ENCODE results near the gene TMEM233. TPM values are rescaled to one million over a fixed set of nuclear protein-coding genes. Genes with fewer than 3 reads are reported as not detected.
"Not testable (repeated sequence)": the region's sequence is repeated elsewhere in the genome, so short reads cannot be mapped to it uniquely, and the experiment has no call there.

Gene TMEM233
- total RNA-seq, 1 donor from 2014 or later, result 0.34 TPM

- peak; percentile 50 for DNase-seq
Measured at GRCh38 chr12:119613319-119613936, 19.9 kb downstream of the TMEM233 start.

DNA sequence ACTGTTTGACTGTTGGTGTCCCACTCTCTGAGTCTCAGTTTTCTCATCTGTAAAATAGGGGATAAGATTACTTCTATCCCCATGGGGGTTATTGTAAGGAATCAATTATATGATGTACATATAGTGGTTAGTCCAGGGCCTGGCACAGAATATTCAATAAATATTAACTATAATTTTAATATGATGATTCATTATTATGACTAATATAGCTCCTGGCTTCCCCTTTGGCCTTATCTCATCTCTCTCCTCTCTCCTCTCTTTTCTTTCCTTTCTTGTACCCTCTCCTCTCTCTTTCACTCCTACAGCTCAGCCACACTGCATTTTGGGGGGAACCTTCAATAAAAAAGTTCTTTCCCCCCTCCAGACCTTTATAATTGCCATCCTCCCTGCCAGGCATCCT is 21.1 kb downstream of the TMEM233 start:
- DNase-seq, result no peak

- DNase-seq, result no peak
Measured at GRCh38 chr12:119615518-119616475, 22.2 kb downstream of the TMEM233 start.

GRCh38 chr12:119618328-119618896 is 24.8 kb downstream of the TMEM233 start:
- DNase-seq, result not testable (repeated sequence)

DNA sequence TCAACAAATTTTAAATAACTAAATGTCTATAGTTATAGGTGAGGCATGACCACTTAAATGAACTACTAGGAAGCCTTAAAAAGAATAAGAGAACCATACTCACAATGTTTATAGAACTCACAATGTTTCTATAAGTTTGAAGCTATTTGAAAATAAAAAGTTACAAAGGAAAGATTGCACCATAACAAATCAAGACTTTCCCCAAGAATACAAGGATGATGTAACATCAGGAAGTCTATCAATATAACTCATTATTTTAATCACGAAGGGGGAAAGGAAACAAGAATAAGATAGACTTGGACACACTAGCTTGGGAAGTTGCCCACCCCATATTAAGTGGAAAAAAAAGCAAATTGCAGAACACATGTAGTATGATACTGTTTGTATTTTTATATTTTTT is 26.9 kb downstream of the TMEM233 start:
- no peak for DNase-seq

DNA sequence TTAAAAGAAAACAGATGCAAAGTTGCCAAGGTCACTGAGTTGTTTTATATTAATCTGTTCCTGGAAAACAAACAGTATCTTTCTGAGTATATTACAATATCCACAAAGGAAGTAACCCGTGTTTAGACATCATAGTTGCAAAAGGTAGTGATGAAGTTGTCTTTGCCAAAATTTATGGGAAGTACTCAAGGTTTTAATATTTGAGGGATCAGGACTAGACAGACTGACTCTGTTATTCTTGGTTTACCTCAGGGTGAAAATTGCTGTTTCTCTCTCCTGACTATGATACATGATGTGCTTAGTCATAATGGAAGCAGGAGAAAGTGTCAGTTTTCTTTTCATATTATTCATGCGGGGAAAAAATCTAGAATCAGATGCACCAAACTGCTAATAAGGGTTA is 28.3 kb downstream of the TMEM233 start:
- no peak for DNase-seq

GRCh38 chr12:119624966-119625365 is 31.4 kb downstream of the TMEM233 start:
- peak; percentile 26 for DNase-seq

GRCh38 chr12:119627019-119627643 is 33.6 kb downstream of the TMEM233 start:
- DNase-seq, result no peak

- DNase-seq, result no peak
Measured at GRCh38 chr12:119627686-119628085, 34.1 kb downstream of the TMEM233 start.

- DNase-seq, result no peak
Measured at GRCh38 chr12:119630223-119630780, 36.7 kb downstream of the TMEM233 start.

DNA sequence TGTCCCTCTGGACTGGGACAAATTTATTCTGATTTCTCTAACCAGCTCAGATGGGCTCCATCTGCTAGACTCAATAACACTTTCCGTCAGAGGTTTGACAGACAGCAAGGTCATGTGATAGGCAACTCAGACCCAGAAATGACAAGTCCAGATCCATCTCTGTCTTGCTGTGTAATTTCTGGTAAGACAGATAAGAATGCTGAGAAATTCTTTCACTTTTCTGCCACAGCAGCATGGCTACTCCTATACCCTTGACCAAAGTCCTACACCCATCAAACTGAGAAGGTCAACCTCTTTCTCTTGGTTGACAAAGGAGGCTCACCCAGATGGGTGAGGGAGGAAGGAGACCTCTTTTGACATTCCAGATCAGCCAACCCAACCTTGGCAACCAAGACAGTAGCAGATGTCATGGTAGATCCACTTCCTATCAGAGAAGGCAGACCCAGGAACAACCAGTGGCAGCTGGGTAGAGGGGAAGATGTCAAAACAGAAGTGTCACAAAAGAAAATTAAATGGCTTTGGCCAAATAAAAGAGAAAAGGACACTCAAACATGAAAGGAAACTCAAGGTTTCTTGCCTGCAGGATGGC is 37.5 kb downstream of the TMEM233 start:
- no peak for DNase-seq

- DNase-seq, result no peak
Measured at GRCh38 chr12:119631930-119632678, 38.5 kb downstream of the TMEM233 start.

DNA sequence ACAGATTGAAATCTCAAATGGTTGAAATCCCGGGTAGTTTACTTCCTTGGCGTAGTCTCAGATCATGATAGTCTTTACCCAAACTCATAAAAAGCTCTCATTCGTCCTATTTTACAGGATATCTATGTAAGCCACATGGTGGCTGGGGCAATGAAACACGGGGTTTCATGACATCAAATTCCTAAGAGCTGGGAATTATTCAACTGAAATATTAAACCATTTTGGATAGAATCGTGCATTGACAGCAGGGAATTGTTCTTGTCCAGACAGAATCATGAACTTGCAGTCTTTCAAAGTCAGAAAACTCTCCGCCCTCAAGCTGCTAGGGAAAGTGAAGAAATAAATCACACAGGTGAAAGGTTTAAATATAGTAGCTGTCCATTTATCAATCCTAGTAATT is 41.2 kb downstream of the TMEM233 start:
- DNase-seq, result no peak

DNA sequence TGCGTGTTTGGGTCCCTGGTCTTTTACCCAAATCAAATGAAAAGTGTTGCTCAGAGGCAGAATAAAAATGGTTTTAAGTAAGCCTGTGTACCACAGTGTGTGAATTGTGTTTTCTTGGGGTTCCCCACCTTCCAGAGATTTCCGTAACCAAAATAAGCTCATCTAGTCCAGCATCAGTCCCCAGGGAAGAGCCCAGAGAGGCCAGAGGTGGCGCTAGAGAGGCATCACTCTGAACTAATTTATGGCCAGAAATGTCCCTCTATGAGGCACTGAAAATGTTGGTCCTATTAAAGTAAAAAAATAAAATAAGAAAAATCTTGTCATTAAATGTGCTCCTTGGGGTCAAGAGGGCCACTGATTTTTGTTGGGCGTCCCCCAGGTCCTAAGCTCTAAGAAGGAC is 49.4 kb downstream of the TMEM233 start:
- DNase-seq, result no peak

DNA sequence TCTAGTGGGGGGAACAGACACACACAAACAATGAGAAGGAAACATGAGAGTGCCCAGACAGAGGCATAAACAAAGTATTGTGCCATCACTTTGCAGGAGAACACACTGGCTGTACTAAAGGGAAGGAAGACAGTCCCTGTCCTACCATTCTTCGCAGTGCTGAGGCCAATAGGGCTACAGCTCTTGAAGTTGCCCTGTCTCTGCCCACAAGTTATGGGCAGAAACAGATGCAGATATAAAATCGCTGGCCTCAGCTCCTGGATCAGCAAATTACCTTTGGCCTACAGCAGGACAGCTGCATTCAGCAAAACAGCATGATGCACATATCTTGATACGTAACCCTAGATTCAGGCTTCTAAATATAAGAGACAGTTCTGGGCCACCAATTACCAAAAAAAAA is 51.4 kb downstream of the TMEM233 start:
- no peak for DNase-seq

- no peak for DNase-seq
Measured at GRCh38 chr12:119645535-119646059, 52.0 kb downstream of the TMEM233 start.

DNA sequence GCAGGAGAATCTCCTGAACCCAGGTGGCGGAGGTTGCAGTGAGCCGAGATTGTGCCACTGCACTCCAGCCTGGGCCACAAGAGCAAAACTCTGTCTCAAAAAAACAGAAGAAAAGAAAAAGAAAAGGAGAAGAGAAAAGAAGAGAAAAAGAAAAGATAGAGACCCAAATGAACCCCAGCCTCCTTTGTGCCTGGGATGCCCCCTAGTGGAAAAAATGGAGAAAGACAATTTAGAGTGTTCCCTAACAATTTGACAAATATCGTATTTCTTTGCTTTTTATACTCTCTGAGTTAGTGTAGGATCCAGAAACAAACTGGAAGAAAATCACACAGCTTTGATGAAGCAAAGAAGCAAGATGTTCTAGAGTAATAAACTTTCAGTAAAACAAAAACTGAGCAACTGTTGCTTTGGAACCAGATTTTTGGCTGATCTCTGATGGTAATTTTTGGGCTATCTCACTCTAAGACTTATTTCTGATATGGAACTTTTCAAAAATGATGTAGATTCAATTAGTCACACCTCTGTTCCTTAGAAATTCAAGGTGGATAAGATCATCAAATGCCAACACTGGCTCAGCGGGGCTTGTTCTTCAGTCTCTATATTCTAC is 55.7 kb downstream of the TMEM233 start:
- DNase-seq, result peak; percentile 38

DNA sequence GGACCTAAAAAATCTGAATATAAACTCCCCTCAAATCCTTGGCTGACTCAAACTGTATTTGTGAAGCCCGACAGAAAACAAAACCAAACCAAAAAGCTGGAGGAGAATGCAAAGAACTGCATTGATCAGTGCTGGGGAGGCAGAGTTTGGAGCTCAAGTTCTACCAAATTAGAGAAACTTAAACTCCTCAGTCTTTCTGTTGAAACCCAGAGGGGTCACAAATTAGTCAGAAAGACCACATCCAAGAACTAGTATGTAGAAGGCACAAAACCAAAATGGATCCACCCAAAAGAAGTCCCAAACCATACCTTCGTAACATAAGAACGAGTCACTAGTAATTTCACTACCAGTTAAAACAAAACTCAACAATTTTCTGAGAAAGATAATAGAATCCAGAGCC is 59.1 kb downstream of the TMEM233 start:
- no peak for DNase-seq

DNA sequence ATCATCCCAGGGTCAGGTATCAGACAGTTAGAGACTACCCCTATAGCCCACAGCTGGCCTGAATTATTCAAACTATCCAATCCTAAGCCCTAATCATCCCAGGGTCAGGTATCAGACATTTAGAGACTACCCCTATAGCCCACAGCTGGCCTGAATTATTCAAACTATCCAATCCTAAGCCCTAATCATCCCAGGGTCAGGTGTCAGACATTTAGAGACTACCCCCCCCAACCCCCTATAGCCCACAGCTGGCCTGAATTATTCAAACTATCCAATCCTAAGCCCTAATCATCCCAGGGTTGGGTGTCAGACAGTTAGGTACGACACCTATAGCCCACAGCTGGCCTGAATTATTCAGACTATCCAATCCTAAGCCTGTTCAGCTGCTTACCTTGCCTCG is 63.4 kb downstream of the TMEM233 start:
- DNase-seq, result not testable (repeated sequence)

DNA sequence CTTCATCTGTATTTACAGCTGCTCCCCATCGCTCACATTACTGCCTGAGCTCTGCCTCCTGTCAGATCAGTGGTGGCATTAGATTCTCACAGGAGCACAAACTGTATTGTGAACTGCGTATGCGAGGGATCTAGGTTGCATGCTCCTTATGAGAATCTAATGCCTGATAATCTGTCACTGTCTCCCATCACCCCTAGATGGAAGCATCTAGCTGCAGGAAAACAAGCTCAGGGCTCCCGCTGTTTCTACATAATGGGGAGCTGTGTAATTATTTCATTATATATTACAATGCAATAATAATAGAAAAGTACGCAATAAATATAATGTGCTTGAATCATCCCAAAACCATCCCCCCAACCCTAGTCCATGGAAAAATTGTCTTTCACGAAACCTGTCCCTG is 64.6 kb downstream of the TMEM233 start:
- peak; percentile 51 for DNase-seq

All from dermis blood vessel endothelial cell (primary cell).